PC-9 (cell line): ENCODE results near the gene VWA7. TPM values are rescaled to one million over a fixed set of nuclear protein-coding genes. Genes with fewer than 3 reads are reported as not detected.

Experiments used
- BruUV-seq: library from RNA; stranded (reverse); fragments of 400-500 nt; replicated peaks from 2 replicates; lab custom pipeline; 2021; lab: Mats Ljungman, UMichigan
- CTCF ChIA-PET: fragments of 300-600 bp; sonication (Branson Sonifier 250); formaldehyde crosslinking; loops from one replicate; lab custom pipeline; 2022; ENCODE audit warnings: antibody characterized with exemption; lab: Charles Lee
- POLR2A ChIA-PET: fragments of 300-600 bp; sonication (Branson Sonifier 250); formaldehyde crosslinking; loops from one replicate; lab custom pipeline; 2022; ENCODE audit warnings: antibody characterized with exemption; ENCODE audit not compliant: unreplicated experiment; lab: Charles Lee
- DNase-seq, 2 experiments: peaks; one replicate each; pipeline versions ENCODE4 v3.0.0 to v3.0.0-alpha.2; 2015 to 2022; ENCODE audit warnings: mixed read lengths in 1 of 2
- H2AFZ ChIP-seq: fragments of 200-600 bp; sonication (generic); 2 replicates; pipeline ENCODE4 v1.8.1; 2017; ENCODE audit warnings: antibody characterized with exemption
- H3F3A ChIP-seq: fragments of 200-600 bp; sonication (generic); 2 replicates; pipeline ENCODE4 v1.8.1; 2017; ENCODE audit warnings: antibody characterized with exemption, mild to moderate bottlenecking, low read depth; ENCODE audit not compliant: insufficient read depth
- H3K27ac ChIP-seq: fragments of 200-600 bp; sonication (generic); 2 replicates; pipeline ENCODE4 v1.6.1; 2016; ENCODE audit warnings: mixed run types
- H3K27me3 ChIP-seq: fragments of 200-600 bp; sonication (generic); 2 replicates; pipeline ENCODE4 v1.6.1; 2016; ENCODE audit warnings: low read depth, mixed run types; ENCODE audit not compliant: insufficient read depth
- H3K36me3 ChIP-seq: fragments of 200-600 bp; sonication (generic); 2 replicates; pipeline ENCODE4 v1.6.1; 2016; ENCODE audit warnings: low read depth, mixed run types
- H3K4me1 ChIP-seq: fragments of 200-600 bp; sonication (generic); replicated peaks from 2 replicates; pipeline ENCODE4 v1.6.1; 2016; ENCODE audit warnings: mixed run types; ENCODE audit not compliant: insufficient read depth
- H3K4me2 ChIP-seq: fragments of 200-600 bp; sonication (generic); 2 replicates; pipeline ENCODE4 v1.6.1; 2017; ENCODE audit warnings: mixed run types
- H3K4me3 ChIP-seq: fragments of 200-600 bp; sonication (generic); 2 replicates; pipeline ENCODE4 v1.6.1; 2016; ENCODE audit warnings: mixed run types
- H3K79me2 ChIP-seq: fragments of 200-600 bp; sonication (generic); 2 replicates; pipeline ENCODE4 v1.6.1; 2017; ENCODE audit warnings: low read depth, mixed run types
- H3K9me2 ChIP-seq: fragments of 200-600 bp; sonication (generic); 2 replicates; pipeline ENCODE4 v1.8.1; 2017; ENCODE audit warnings: mild to moderate bottlenecking; ENCODE audit not compliant: insufficient read depth
- H3K9me3 ChIP-seq: fragments of 200-600 bp; sonication (generic); 2 replicates; pipeline ENCODE4 v1.8.1; 2016; ENCODE audit warnings: low read depth; ENCODE audit not compliant: insufficient read depth
- H4K20me1 ChIP-seq: fragments of 200-600 bp; sonication (generic); 2 replicates; pipeline ENCODE4 v1.8.1; 2017; ENCODE audit not compliant: insufficient read depth
- EZH2 ChIP-seq: fragments of 200-600 bp; sonication (generic); IDR thresholded peaks from 2 replicates; pipeline ENCODE4 v1.8.0; 2017; ENCODE audit warnings: antibody characterized with exemption, low read depth
- intact Hi-C: fragments of 100-400 bp; cut with micrococcal nuclease; formaldehyde crosslinking; loops from one replicate; pipeline ENCODE4 v1.10.0; 2022; ENCODE audit not compliant: unreplicated experiment
- total RNA-seq: library from RNA; stranded (reverse); gene quantifications from 2 replicates; pipeline ENCODE4 v1.2.3, GENCODE V29; 2021
- TF ChIP-seq, protein P1 (sequence below): fragments of 200-600 bp; sonication (generic); conservative IDR thresholded peaks from 2 replicates; pipeline ENCODE4 v1.6.1; 2017; ENCODE audit warnings: mixed run types, antibody characterized with exemption, mild to moderate bottlenecking, moderate library complexity

Gene VWA7
- total RNA-seq, 1 experiment from 2014 or later = 6.0 TPM

DNA sequence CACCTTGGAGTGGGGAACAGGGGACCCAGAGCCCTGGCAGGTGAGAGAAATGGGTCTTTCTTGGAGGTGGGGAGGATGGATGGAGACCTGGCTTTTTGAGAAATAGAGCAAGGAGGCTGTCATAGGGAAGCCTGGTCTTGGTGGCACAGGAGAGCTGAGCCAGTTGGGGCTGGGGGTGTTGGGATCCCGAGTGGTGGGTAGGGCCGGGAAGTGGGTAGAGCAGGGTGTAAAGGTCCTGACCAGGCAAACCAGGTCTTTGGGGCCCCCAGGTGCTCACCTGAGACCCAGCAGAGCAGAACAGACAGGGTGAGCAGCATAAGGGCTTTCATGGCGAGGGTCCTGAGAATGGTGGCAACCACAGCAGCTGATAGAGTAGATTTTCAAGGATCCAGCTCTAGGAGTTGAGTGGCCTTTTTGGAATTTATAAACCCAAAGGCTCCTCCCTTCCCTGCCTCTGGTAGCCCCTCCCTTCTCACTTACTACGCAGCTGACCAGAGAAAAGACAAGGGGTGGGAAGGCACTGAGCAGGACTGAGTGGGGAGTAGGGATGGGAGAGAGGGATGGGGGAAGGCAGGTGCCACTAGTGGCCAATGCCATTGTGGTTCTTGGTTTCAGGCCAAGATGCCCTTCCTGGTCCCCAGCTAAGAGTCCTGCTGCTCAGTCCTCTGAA is 55.6 kb downstream of the VWA7 start, which contains the start of gene LY6G6C:
TSS of gene LY6G6C (minus strand) at position 396 of the 670 bp plus-strand sequence. CDS start at position 329, 67 bp downstream.
- Histone ChIP-seq H3K4me3 (no peak within 1 kb of the TSS), H3K9me3 (no peaks in the 10 kb centered on the region), H3K4me1 (peaks cover 42% of the 10 kb centered on the region), H3K9me2 (no peaks in the 10 kb centered on the region), H3K27me3 (no peaks in the 10 kb centered on the region), H3K4me2 (peak within 1 kb of the TSS; percentile 59), H3K36me3 (no peaks in the 10 kb centered on the region), H3K27ac (0 out of 2 replicates have a peak within 1 kb of the TSS, but pooled peaks have one; percentile 5), H2AFZ (no peak within 1 kb of the TSS), H3F3A (peaks cover 32% of the 10 kb centered on the region; the same call in 1 of the 2 replicates), H4K20me1 (no peaks in the 10 kb centered on the region), H3K79me2 (no peaks in the 10 kb centered on the region)
- no TSS peak for BruUV-seq
- ChIA-PET CTCF (no interaction called here), POLR2A (no interaction called here)
- no peak for DNase-seq
- TF ChIP-seq EZH2 = no peak
- TF ChIP-seq, protein P1, sequence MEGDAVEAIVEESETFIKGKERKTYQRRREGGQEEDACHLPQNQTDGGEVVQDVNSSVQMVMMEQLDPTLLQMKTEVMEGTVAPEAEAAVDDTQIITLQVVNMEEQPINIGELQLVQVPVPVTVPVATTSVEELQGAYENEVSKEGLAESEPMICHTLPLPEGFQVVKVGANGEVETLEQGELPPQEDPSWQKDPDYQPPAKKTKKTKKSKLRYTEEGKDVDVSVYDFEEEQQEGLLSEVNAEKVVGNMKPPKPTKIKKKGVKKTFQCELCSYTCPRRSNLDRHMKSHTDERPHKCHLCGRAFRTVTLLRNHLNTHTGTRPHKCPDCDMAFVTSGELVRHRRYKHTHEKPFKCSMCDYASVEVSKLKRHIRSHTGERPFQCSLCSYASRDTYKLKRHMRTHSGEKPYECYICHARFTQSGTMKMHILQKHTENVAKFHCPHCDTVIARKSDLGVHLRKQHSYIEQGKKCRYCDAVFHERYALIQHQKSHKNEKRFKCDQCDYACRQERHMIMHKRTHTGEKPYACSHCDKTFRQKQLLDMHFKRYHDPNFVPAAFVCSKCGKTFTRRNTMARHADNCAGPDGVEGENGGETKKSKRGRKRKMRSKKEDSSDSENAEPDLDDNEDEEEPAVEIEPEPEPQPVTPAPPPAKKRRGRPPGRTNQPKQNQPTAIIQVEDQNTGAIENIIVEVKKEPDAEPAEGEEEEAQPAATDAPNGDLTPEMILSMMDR = no peak
- intact Hi-C loops = no loop called here

DNA sequence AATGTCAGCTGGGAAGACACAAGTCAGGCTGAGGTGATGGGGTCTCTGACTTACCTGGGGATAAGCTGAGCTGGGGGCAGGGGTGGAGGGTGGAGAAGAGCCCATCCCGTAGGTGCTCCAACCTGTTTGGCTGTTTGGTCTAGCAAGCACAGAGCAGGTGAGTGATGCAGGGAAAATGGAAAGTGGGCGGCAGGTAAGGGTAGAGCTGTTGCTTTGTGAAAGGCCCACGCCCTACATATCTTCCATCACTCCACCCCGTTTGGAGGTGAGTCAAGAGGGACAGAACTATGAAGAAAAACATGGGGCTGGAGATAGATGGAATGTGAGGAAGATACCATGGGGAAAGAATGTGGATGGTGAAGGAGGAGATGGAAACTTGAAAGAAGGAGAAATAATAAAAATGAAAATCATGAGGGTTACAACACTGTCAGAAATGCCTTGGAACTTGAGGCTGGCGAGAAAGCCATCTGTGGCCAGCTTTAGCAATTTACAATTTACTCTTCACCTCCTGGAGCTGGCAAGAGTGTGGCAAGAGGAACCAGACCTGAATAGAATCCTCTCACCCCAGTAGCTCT is 56.8 kb downstream of the VWA7 start:
- Histone ChIP-seq H3K4me2 (peak overlapping the region; percentile 59), H3K4me3 (no peak overlapping the region), H3K79me2 (no peaks in the 10 kb centered on the region), H4K20me1 (no peaks in the 10 kb centered on the region), H3F3A (peaks cover 27% of the 10 kb centered on the region; the same call in 1 of the 2 replicates), H3K9me3 (no peaks in the 10 kb centered on the region), H3K36me3 (no peaks in the 10 kb centered on the region), H2AFZ (no peak overlapping the region), H3K27me3 (no peaks in the 10 kb centered on the region), H3K27ac (peak overlapping the region; percentile 28; the same call in 1 of the 2 replicates), H3K4me1 (peaks cover 42% of the 10 kb centered on the region), H3K9me2 (no peaks in the 10 kb centered on the region)
- ChIA-PET CTCF (no interaction called here), POLR2A (interaction anchor here (0.7 kb wide), 2 partner anchors 13 to 17 kb away, joined by 3 read pairs; partner anchors contain the start of gene ABHD16A)
- BruUV-seq = no TSS peak
- peak; percentile 66 to 69 for DNase-seq
- no peak for TF ChIP-seq EZH2
- TF ChIP-seq, protein P1 = no peak
- intact Hi-C loops = no loop called here

GRCh38 chr6:31719001-31719400 is 58.1 kb downstream of the VWA7 start:
- DNase-seq = no peak
- Histone ChIP-seq H3K79me2 (no peaks in the 10 kb centered on the region), H3K27ac (no peak overlapping the region; the same call in 1 of the 2 replicates), H3K9me2 (no peaks in the 10 kb centered on the region), H3K36me3 (no peaks in the 10 kb centered on the region), H3K4me3 (no peak overlapping the region), H3K4me1 (peaks cover 42% of the 10 kb centered on the region), H3K4me2 (peak overlapping the region; percentile 59), H3K9me3 (no peaks in the 10 kb centered on the region), H4K20me1 (no peaks in the 10 kb centered on the region), H3F3A (peaks cover 27% of the 10 kb centered on the region; the same call in 1 of the 2 replicates), H3K27me3 (no peaks in the 10 kb centered on the region), H2AFZ (no peak overlapping the region)
- TF ChIP-seq EZH2 = no peak
- TF ChIP-seq, protein P1 = no peak
- BruUV-seq = no TSS peak
- POLR2A ChIA-PET = interaction anchor here (0.6 kb wide), 1 partner anchor 118 kb away, joined by 4 read pairs; no protein-coding TSS in a partner anchor
- CTCF ChIA-PET = interaction anchor here (0.6 kb wide), 1 partner anchor 535 kb away, joined by 5 read pairs; no protein-coding TSS in a partner anchor
- intact Hi-C loops = no loop called here
